DOHH2 (cell line): Measurements from ENCODE around the gene NCAM1.

ENCODE experiments used
- H3F3A ChIP-seq: fragments of 200-600 bp; sonication (generic), shearing (Covaris generic); 2 replicates; pipeline ENCODE4 v1.6.0; 2016; ENCODE audit warnings: antibody characterized with exemption, mild to moderate bottlenecking; ENCODE audit not compliant: control insufficient read depth, insufficient read depth
- H3K27ac ChIP-seq: fragments of 200-600 bp; sonication (generic); 2 replicates; pipeline ENCODE4 v1.5.1; 2014; ENCODE audit warnings: low read depth, mild to moderate bottlenecking, low read length, moderate library complexity
- H3K27me3 ChIP-seq: fragments of 200-600 bp; sonication (generic); 2 replicates; pipeline ENCODE4 v1.6.1; 2014; ENCODE audit warnings: mild to moderate bottlenecking, low read length, mixed read lengths; ENCODE audit not compliant: control insufficient read depth
- H3K36me3 ChIP-seq: fragments of 200-600 bp; sonication (generic); 2 replicates; pipeline ENCODE4 v1.6.1; 2014; ENCODE audit warnings: mild to moderate bottlenecking, low read length, moderate library complexity, mixed read lengths; ENCODE audit not compliant: control insufficient read depth
- H3K4me1 ChIP-seq: fragments of 200-600 bp; sonication (generic); 2 replicates; pipeline ENCODE4 v1.6.1; 2014; ENCODE audit warnings: mild to moderate bottlenecking, low read length, mixed read lengths; ENCODE audit not compliant: control insufficient read depth
- H3K4me2 ChIP-seq: fragments of 200-600 bp; sonication (generic); 2 replicates; pipeline ENCODE4 v1.6.0; 2014; ENCODE audit warnings: mild to moderate bottlenecking, low read length, moderate library complexity
- H3K4me3 ChIP-seq: fragments of 200-600 bp; sonication (generic); 2 replicates; pipeline ENCODE4 v1.5.1; 2014; ENCODE audit warnings: mild to moderate bottlenecking, low read length, mixed read lengths
- H3K79me2 ChIP-seq: fragments of 200-600 bp; sonication (generic); 2 replicates; pipeline ENCODE4 v1.6.1; 2014; ENCODE audit warnings: mild to moderate bottlenecking, low read length, mixed read lengths; ENCODE audit not compliant: control insufficient read depth
- H3K9me2 ChIP-seq: fragments of 200-600 bp; sonication (generic); replicated peaks from 2 replicates; pipeline ENCODE4 v1.6.1; 2014; ENCODE audit warnings: mild to moderate bottlenecking, low read length, mixed read lengths; ENCODE audit not compliant: control insufficient read depth
- H3K9me3 ChIP-seq: fragments of 200-600 bp; sonication (generic); 2 replicates; pipeline ENCODE4 v1.6.1; 2014; ENCODE audit warnings: antibody characterized with exemption, low read length, mixed read lengths; ENCODE audit not compliant: control insufficient read depth, insufficient read depth
- H4K20me1 ChIP-seq: fragments of 200-600 bp; sonication (generic); 2 replicates; pipeline ENCODE4 v1.6.0; 2014; ENCODE audit warnings: low read depth, mild to moderate bottlenecking, antibody characterized with exemption, low read length, moderate library complexity; ENCODE audit not compliant: control insufficient read depth, insufficient read depth
- EZH2phosphoT487 ChIP-seq: fragments of 200-600 bp; sonication (generic); IDR thresholded peaks from 2 replicates; pipeline ENCODE4 v1.6.1; 2017; ENCODE audit warnings: borderline replicate concordance, mild to moderate bottlenecking, antibody characterized with exemption, low read length, moderate library complexity, mixed read lengths
- TF ChIP-seq, protein P1 (sequence below): fragments of 200-600 bp; sonication (generic); IDR thresholded peaks from one replicate; pipeline ENCODE4 v1.5.1; 2014; ENCODE audit warnings: antibody characterized with exemption, mild to moderate bottlenecking, low read depth, low read length; ENCODE audit not compliant: poor library complexity, severe bottlenecking

Gene NCAM1

DNA sequence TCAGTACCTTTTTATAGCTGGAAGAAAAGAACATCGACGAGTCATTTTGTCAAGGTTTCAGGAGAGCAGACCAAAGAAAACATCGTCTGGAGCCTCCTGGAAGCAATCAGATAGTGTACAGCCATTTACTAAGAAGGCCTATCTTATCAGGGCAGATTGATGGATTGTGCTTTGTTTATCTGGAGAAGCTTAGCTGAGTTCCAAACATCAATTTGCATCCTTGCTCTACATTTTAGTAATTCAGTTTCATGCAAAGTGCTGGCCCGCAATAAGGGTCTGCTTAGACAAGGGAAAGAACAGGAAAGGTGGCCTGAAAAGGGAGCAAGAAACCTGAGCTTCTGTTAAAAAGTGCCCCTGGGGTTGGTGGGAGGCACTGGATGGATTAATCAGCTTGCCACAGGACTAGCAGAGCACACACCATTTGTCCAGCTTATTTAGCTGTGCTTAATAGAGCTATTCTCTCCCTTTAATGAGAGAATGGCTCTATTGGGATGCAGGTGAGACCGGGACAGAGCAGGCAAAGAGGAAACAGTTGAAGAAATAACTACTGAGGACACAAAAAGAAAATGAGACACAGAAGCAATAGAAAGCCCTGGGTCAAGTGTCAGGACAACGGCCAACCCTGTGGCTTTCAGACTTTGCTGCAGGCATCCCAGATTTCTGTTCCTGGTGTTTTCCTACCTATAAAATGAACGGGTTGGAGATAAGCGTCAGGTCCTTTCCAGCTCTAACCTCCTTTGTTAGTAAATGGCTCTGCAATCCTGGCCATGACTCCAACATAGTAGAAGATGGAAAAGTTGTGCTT lies 231.1 kb downstream of the NCAM1 start:
- Histone ChIP-seq H3K27me3 (0 out of 2 replicates have a peak, but pooled peaks cover 3% of the 10 kb centered on the region), H3K9me2 (no peaks in the 10 kb centered on the region), H3K79me2 (no peaks in the 10 kb centered on the region), H3K4me3 (no peak overlapping the region), H3K4me1 (no peaks in the 10 kb centered on the region), H3F3A (no peaks in the 10 kb centered on the region), H3K27ac (no peak overlapping the region), H3K4me2 (no peak overlapping the region), H3K36me3 (no peaks in the 10 kb centered on the region), H4K20me1 (no peaks in the 10 kb centered on the region), H3K9me3 (no peaks in the 10 kb centered on the region)
- TF ChIP-seq EZH2phosphoT487 = no peak
- TF ChIP-seq, protein P1, sequence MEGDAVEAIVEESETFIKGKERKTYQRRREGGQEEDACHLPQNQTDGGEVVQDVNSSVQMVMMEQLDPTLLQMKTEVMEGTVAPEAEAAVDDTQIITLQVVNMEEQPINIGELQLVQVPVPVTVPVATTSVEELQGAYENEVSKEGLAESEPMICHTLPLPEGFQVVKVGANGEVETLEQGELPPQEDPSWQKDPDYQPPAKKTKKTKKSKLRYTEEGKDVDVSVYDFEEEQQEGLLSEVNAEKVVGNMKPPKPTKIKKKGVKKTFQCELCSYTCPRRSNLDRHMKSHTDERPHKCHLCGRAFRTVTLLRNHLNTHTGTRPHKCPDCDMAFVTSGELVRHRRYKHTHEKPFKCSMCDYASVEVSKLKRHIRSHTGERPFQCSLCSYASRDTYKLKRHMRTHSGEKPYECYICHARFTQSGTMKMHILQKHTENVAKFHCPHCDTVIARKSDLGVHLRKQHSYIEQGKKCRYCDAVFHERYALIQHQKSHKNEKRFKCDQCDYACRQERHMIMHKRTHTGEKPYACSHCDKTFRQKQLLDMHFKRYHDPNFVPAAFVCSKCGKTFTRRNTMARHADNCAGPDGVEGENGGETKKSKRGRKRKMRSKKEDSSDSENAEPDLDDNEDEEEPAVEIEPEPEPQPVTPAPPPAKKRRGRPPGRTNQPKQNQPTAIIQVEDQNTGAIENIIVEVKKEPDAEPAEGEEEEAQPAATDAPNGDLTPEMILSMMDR = no peak

GRCh38 chr11:113193016-113193415 lies 231.8 kb downstream of the NCAM1 start:
- Histone ChIP-seq H3K36me3 (no peaks in the 10 kb centered on the region), H3K27ac (no peak overlapping the region), H3K27me3 (0 out of 2 replicates have a peak, but pooled peaks cover 3% of the 10 kb centered on the region)

GRCh38 chr11:113193946-113194345 lies 232.7 kb downstream of the NCAM1 start:
- Histone ChIP-seq H3K36me3 (no peaks in the 10 kb centered on the region), H3K27me3 (no peaks in the 10 kb centered on the region), H3K79me2 (no peaks in the 10 kb centered on the region), H3K4me3 (no peak overlapping the region), H3K4me2 (no peak overlapping the region), H3K4me1 (no peaks in the 10 kb centered on the region), H3F3A (no peaks in the 10 kb centered on the region), H3K9me2 (no peaks in the 10 kb centered on the region), H4K20me1 (no peaks in the 10 kb centered on the region), H3K27ac (no peak overlapping the region), H3K9me3 (no peaks in the 10 kb centered on the region)
- no peak for TF ChIP-seq EZH2phosphoT487
- TF ChIP-seq, protein P1 = no peak

More at GRCh38 chr11:113193016-113193415, 231.8 kb downstream of the NCAM1 start:
- Histone ChIP-seq H3K9me2 (no peaks in the 10 kb centered on the region), H3K4me3 (no peak overlapping the region), H3K4me1 (no peaks in the 10 kb centered on the region), H3K4me2 (no peak overlapping the region), H4K20me1 (no peaks in the 10 kb centered on the region), H3K79me2 (no peaks in the 10 kb centered on the region), H3K9me3 (no peaks in the 10 kb centered on the region), H3F3A (no peaks in the 10 kb centered on the region)
- TF ChIP-seq EZH2phosphoT487 = no peak
- TF ChIP-seq, protein P1 = no peak
